ENCODE measurements around the gene DRGX.

Gene DRGX

DNA sequence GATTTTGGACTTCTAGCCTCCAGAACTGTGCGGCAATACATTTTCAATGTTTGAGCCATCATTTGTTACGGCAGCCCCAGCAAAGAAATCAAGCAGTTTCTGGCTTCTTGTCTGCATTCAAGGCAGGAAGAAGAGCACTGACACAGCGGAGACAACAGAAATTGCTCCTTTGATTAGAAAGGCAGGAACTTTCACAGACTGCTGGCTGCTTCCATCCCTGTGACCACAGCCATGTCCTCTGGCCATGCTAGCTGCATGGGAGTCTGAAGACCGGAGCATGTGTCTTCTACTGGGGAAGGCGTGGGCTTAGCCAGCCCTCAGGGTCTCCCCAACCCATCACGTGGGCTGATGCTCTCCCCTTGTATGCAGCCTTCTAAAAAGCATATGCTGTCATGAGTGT is 77.9 kb downstream of the DRGX start:
- TF ChIP-seq, protein P1, sequence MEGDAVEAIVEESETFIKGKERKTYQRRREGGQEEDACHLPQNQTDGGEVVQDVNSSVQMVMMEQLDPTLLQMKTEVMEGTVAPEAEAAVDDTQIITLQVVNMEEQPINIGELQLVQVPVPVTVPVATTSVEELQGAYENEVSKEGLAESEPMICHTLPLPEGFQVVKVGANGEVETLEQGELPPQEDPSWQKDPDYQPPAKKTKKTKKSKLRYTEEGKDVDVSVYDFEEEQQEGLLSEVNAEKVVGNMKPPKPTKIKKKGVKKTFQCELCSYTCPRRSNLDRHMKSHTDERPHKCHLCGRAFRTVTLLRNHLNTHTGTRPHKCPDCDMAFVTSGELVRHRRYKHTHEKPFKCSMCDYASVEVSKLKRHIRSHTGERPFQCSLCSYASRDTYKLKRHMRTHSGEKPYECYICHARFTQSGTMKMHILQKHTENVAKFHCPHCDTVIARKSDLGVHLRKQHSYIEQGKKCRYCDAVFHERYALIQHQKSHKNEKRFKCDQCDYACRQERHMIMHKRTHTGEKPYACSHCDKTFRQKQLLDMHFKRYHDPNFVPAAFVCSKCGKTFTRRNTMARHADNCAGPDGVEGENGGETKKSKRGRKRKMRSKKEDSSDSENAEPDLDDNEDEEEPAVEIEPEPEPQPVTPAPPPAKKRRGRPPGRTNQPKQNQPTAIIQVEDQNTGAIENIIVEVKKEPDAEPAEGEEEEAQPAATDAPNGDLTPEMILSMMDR (IDR thresholded peaks at IDR 0.05; ENCODE audit: borderline replicate concordance, insufficient read depth, low read depth, low read length), result no peak
- no peak overlapping the region for H3K4me3 ChIP-seq (ENCODE audit: low read depth, low read length)

DNA sequence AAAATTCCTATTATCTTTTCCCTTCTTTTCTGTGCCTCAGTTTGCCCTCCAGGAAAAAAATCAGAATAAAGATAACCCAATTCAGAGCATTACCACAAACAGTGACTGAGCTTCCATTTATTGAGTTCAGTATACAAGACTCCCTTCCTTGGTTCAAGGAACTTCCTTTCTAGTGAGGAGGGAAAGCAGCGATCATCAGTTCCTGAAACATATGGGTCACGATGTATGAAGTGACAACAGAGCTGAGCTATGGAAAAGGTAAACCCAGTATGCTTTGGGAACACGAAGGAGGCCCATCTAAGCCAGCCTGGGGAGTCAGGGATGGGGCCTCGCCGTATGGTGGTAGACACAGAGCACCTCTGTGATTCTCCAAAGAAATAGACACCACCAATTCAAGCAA is 81.1 kb downstream of the DRGX start:
- TF ChIP-seq, protein P1 (IDR thresholded peaks at IDR 0.05; ENCODE audit: borderline replicate concordance, insufficient read depth, low read depth, low read length), result no peak
- H3K4me3 ChIP-seq (ENCODE audit: low read depth, low read length), result no peak overlapping the region

Data from GM12875 (cell line).